Measurements from ENCODE around the gene TTLL11.

The TTLL11 gene

DNA sequence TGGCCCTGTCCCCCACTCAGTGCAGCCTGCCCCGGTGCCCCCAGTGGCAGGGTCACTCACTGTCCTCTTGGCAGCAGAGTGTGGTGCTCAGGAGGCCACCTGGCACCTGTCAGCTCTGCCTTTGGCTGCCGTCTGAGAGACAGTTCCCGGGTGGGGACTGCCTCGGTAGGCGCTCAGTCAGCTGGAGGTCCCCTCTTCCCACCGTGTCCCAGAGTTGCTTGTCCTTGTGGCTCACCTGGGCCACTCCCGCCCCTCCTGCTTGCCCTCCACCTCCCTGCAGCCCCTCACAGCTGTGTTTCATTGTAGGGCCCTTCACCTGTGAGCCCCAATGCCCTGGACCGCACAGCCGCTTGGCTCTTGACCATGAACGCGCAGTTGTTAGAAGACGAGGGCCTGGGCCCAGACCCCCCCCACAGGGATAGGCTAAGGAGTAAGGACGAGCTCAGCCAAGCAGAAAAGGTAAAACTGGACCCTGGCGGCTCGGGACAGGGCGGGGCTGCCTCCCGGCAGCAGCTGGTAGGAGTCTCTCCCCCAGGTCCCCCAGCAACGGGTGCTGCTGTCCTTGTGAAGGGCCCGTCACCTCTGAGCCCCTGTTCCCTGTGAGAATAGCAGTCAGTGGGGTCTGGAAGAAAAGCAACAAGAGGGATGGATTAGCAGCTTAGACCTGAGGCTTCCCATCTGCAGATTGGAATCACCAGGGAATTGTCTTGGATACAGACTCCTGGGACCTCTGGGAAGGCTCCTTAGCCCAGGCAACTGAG lies 319.0 kb downstream of the TTLL11 start:
- DNase-seq (ENCODE audit: low read depth in 2 of 2), result no peak

DNA sequence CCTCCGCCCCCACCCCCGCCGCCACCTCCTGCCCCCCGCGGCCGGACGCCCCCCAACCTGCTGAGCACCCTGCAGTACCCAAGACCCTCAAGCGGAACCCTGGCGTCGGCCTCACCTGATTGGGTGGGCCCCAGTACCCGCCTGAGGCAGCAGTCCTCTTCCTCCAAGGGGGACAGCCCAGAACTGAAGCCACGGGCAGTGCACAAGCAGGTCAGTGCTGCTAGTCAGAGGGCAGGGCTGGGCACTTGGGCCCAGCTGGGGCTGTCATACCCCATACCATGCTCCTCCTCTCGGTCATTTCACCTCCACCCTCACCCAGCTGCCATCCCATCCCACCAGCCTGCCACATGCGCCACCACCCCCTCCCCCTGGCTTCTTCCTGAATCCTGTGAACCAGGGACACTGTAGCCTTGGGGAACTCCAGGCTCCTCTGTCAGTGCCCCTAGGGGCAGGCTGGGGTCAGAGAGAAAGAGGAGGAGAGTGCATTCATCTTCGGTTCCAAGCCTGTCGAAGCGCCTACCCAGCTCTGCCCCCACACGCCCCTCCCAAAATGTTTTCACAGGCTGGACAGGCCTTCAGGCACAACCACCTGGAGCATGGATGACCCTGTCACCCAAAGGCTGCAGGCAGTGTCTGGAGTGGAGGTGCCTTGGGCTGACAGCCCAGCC lies 319.7 kb downstream of the TTLL11 start:
- no peak for DNase-seq (ENCODE audit: low read depth in 2 of 2)

DNA sequence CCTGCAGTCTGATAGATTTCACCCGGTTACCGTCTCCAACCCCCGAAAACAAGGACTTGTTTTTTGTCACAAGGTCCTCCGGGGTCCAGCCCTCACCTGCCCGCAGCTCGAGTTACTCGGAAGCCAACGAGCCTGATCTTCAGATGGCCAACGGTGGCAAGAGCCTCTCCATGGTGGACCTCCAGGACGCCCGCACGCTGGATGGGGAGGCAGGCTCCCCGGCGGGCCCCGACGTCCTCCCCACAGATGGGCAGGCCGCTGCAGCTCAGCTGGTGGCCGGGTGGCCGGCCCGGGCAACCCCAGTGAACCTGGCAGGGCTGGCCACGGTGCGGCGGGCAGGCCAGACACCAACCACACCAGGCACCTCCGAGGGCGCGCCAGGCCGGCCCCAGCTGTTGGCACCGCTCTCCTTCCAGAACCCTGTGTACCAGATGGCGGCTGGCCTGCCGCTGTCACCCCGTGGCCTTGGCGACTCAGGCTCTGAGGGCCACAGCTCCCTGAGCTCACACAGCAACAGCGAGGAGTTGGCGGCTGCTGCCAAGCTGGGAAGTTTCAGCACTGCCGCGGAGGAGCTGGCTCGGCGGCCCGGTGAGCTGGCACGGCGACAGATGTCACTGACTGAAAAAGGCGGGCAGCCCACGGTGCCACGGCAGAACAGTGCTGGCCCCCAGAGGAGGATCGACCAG lies 320.4 kb downstream of the TTLL11 start:
- DNase-seq (ENCODE audit: low read depth in 2 of 2), result no peak
